HG03039 (cell line): ENCODE data around the gene PRICKLE4.

Experiments
- ATAC-seq: cut with Tn5 transposase; IDR thresholded peaks from one replicate; pipeline ENCODE4 v1.9.1; 2021; ENCODE audit warnings: mild to moderate bottlenecking, moderate library complexity; ENCODE audit not compliant: unreplicated experiment

The PRICKLE4 gene

DNA sequence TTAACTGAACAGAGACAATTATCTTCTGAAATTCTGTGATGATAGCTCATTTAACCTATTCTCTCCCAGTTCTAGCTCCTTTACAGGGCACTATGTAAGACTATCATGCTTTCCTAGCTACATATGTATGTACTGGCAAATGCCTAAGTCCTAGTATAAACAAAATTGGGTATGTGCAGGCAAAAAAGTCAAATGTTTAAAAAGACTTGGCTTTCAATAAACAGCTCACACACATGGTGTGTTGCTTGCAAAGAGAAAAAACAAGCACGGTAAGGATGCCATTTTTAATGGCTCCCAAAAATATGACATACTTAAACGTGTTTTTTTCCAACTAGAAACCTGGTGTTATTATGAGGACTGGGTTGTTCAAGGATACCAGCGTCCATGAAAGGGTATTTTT lies 51.7 kb downstream of the PRICKLE4 start:
- ATAC-seq: no peak

GRCh38 chr6:41836022-41836659 lies 55.6 kb downstream of the PRICKLE4 start:
- ATAC-seq: no peak

GRCh38 chr6:41836660-41837052 lies 56.1 kb downstream of the PRICKLE4 start:
- ATAC-seq: no peak
